Measurements from ENCODE around the gene TYW1B.

TYW1B gene

DNA sequence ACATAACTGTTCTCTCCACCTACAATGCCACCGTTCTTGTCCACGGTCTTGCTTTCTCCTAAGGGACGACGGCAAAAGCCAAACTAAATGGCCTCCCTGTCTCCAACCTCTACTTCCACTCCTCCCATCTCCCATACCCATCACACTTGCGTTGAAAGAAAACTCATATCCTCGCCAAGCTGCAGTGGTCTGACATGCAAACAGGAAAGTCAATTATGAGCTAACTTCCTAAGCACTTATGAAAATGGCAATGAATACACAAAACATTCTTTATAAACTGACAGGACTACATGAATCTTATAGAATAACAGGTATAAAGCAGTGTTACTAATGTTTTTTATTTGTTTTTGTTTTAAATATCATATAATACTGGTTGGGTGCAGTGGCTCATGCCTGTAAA is 46.4 kb downstream of the TYW1B start:
- TF ChIP-seq SIN3A (IDR thresholded peaks at IDR 0.05; ENCODE audit: borderline replicate concordance, insufficient read depth, low read length) (no peak), FOXP2 (optimal IDR thresholded peaks at IDR 0.05; ENCODE audit: borderline replicate concordance, extremely low read depth, extremely low read length, insufficient read depth) (no peak), POLR2AphosphoS5 (IDR thresholded peaks at IDR 0.05; ENCODE audit: low read depth, low read length) (no peak), TAF1 (IDR thresholded peaks at IDR 0.05; ENCODE audit: borderline replicate concordance, insufficient read depth, low read length) (no peak)
- TF ChIP-seq, protein P1, sequence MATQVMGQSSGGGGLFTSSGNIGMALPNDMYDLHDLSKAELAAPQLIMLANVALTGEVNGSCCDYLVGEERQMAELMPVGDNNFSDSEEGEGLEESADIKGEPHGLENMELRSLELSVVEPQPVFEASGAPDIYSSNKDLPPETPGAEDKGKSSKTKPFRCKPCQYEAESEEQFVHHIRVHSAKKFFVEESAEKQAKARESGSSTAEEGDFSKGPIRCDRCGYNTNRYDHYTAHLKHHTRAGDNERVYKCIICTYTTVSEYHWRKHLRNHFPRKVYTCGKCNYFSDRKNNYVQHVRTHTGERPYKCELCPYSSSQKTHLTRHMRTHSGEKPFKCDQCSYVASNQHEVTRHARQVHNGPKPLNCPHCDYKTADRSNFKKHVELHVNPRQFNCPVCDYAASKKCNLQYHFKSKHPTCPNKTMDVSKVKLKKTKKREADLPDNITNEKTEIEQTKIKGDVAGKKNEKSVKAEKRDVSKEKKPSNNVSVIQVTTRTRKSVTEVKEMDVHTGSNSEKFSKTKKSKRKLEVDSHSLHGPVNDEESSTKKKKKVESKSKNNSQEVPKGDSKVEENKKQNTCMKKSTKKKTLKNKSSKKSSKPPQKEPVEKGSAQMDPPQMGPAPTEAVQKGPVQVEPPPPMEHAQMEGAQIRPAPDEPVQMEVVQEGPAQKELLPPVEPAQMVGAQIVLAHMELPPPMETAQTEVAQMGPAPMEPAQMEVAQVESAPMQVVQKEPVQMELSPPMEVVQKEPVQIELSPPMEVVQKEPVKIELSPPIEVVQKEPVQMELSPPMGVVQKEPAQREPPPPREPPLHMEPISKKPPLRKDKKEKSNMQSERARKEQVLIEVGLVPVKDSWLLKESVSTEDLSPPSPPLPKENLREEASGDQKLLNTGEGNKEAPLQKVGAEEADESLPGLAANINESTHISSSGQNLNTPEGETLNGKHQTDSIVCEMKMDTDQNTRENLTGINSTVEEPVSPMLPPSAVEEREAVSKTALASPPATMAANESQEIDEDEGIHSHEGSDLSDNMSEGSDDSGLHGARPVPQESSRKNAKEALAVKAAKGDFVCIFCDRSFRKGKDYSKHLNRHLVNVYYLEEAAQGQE (IDR thresholded peaks at IDR 0.05; ENCODE audit: insufficient read depth in 1 of 2, low read depth in 2 of 2, low read length in 2 of 2), result no peak

DNA sequence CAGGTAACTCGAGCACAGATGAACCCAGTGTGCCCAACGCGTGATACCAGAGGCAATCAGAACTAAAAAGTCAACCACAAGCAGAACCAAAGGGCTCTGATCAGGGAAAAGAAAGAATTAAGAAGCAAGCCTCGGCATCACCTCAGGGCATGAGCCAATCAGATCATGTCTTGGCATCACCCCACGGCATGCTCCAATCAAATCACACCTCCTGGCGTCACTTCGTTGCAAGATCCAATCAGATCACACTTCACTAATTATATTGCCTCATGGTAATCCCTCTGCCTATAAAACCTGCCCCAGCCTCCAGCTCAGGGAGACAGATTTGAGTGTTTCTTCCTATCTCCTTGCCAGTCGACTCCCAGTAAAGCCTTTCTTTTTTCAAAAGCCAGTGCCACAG is 46.8 kb downstream of the TYW1B start:
- no peak for TF ChIP-seq SIN3A (IDR thresholded peaks at IDR 0.05; ENCODE audit: borderline replicate concordance, insufficient read depth, low read length)
- no peak for TF ChIP-seq FOXP2 (optimal IDR thresholded peaks at IDR 0.05; ENCODE audit: borderline replicate concordance, extremely low read depth, extremely low read length, insufficient read depth)

DNA sequence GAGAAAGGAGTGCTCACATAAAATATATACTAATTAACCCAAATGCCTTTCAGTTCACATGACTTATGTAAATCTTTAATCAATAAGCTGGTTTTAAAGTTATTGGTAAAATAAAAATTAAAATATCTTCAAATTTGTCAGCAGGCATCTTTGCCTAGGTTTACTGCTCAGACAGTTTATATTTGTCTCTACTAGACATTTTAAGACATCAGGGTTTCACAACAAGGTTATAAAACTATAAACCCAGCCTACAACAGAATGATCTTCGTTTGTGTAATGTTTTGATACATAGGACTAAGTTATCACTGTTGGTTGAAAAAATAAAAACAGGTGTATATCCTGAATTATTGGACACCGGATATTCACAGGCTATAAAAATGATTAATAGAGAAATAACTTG is 67.4 kb downstream of the TYW1B start:
- TF ChIP-seq POLR2AphosphoS5 (IDR thresholded peaks at IDR 0.05; ENCODE audit: low read depth, low read length) (no peak), FOXP2 (optimal IDR thresholded peaks at IDR 0.05; ENCODE audit: borderline replicate concordance, extremely low read depth, extremely low read length, insufficient read depth) (no peak), TAF1 (IDR thresholded peaks at IDR 0.05; ENCODE audit: borderline replicate concordance, insufficient read depth, low read length) (no peak), SIN3A (IDR thresholded peaks at IDR 0.05; ENCODE audit: borderline replicate concordance, insufficient read depth, low read length) (no peak)
- TF ChIP-seq, protein P1 (IDR thresholded peaks at IDR 0.05; ENCODE audit: insufficient read depth in 1 of 2, low read depth in 2 of 2, low read length in 2 of 2), result no peak

DNA sequence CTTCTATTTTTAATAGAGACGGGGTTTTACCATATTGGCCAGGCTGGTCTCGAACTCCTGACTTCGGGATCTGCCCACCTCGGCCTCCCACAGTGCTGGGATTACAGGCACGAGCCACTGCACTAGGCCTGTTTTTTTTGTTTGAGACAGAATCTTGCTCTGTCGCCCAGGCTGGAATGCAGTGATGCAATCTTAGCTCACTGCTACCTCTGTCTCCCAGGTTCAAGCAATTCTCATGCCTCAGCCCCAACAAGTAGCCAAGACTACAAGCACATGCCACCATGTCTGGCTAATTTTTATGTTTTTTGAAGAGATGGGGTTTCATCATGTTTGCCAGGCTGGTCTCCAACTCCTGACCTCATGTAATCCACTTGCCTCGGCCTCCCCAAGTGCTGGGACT is 73.7 kb downstream of the TYW1B start:
- TF ChIP-seq POLR2AphosphoS5 (IDR thresholded peaks at IDR 0.05; ENCODE audit: low read depth, low read length), result no peak
- no peak for TF ChIP-seq TAF1 (IDR thresholded peaks at IDR 0.05; ENCODE audit: borderline replicate concordance, insufficient read depth, low read length)
- no peak for TF ChIP-seq SIN3A (IDR thresholded peaks at IDR 0.05; ENCODE audit: borderline replicate concordance, insufficient read depth, low read length)
- TF ChIP-seq, protein P1 (IDR thresholded peaks at IDR 0.05; ENCODE audit: insufficient read depth in 1 of 2, low read depth in 2 of 2, low read length in 2 of 2), result no peak
- TF ChIP-seq FOXP2 (optimal IDR thresholded peaks at IDR 0.05; ENCODE audit: borderline replicate concordance, extremely low read depth, extremely low read length, insufficient read depth), result no peak

DNA sequence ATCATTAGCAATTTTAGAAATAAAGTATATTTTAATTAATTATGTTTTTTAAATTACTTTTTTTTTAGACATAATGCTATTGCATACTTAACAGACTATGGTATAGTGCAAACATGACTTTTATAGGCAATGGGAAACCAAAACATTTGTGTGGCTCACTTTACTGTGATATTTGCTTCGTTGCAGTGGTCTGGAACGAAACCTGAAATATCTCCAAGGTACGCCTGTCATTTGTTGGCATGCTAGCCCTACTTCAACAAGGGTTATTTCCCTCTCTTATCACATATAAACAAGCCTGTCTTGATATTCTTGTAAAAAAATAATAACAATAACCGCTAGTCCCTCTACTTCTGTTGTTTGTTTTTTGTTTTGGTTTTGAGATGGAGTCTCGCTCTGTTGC is 74.2 kb downstream of the TYW1B start:
- TF ChIP-seq, protein P1 (IDR thresholded peaks at IDR 0.05; ENCODE audit: insufficient read depth in 1 of 2, low read depth in 2 of 2, low read length in 2 of 2), result no peak
- no peak for TF ChIP-seq FOXP2 (optimal IDR thresholded peaks at IDR 0.05; ENCODE audit: borderline replicate concordance, extremely low read depth, extremely low read length, insufficient read depth)
- TF ChIP-seq SIN3A (IDR thresholded peaks at IDR 0.05; ENCODE audit: borderline replicate concordance, insufficient read depth, low read length), result no peak
- TF ChIP-seq TAF1 (IDR thresholded peaks at IDR 0.05; ENCODE audit: borderline replicate concordance, insufficient read depth, low read length), result no peak
- no peak for TF ChIP-seq POLR2AphosphoS5 (IDR thresholded peaks at IDR 0.05; ENCODE audit: low read depth, low read length)

All from PFSK-1 (cell line).